Spleen (tissue), 11 donors: ENCODE measurements around the gene NUDT17. TPM values are rescaled to one million over a fixed set of nuclear protein-coding genes. Genes with fewer than 3 reads are reported as not detected.
"Not testable (repeated sequence)": the region's sequence is repeated elsewhere in the genome, so short reads cannot be mapped to it uniquely, and the experiment has no call there.

ENCODE experiments used
- DNase-seq: peaks from one replicate; pipeline ENCODE4 v3.0.0-alpha.2; 2020
- H3K27ac ChIP-seq, 8 donors: fragments of 200-600 bp; sonication (generic) in 7 of 8; 1 replicate in 4 of 8; 2 replicates in 4 of 8; pipeline versions ENCODE4 v1.5.0 to v1.8.0; 2016 to 2021; ENCODE audit warnings: inconsistent platforms in 4 of 8, mild to moderate bottlenecking in 4 of 8, moderate library complexity in 1 of 8
- H3K27me3 ChIP-seq, 7 donors: fragments of 200-600 bp; sonication (generic) in 6 of 7; replicated peaks in 1 of 7; 1 replicate in 4 of 7; 2 replicates in 3 of 7; pipeline versions ENCODE4 v1.5.0 to v1.8.0; 2016 to 2021; ENCODE audit warnings: inconsistent platforms in 3 of 7, mild to moderate bottlenecking in 1 of 7
- H3K36me3 ChIP-seq, 6 donors: fragments of 200-600 bp; sonication (generic) in 5 of 6; 1 replicate in 4 of 6; 2 replicates in 2 of 6; pipeline versions ENCODE4 v1.5.0 to v1.8.0; 2016 to 2021; ENCODE audit warnings: inconsistent platforms in 2 of 6
- H3K4me1 ChIP-seq, 6 donors: fragments of 200-600 bp; sonication (generic) in 5 of 6; 1 replicate in 3 of 6; 2 replicates in 3 of 6; pipeline versions ENCODE4 v1.5.0 to v1.8.0; 2016 to 2021; ENCODE audit warnings: inconsistent platforms in 3 of 6
- H3K4me3 ChIP-seq, 8 donors: fragments of 200-600 bp; sonication (generic) in 7 of 8; 1 replicate in 4 of 8; 2 replicates in 4 of 8; pipeline versions ENCODE4 v1.5.0 to v1.8.0; 2016 to 2021; ENCODE audit warnings: inconsistent platforms in 4 of 8, mild to moderate bottlenecking in 4 of 8, moderate library complexity in 2 of 8
- H3K9me3 ChIP-seq, 8 donors: fragments of 200-600 bp; sonication (generic) in 7 of 8; 1 replicate in 4 of 8; 2 replicates in 4 of 8; pipeline versions ENCODE4 v1.5.0 to v1.8.0; 2016 to 2021; ENCODE audit warnings: inconsistent platforms in 4 of 8
- CTCF ChIP-seq, 11 experiments: fragments of 200-600 bp in 7 of 11; fragments of 450-650 bp in 4 of 11; sonication (generic) in 4 of 11; IDR thresholded peaks in 8 of 11; conservative IDR thresholded peaks in 3 of 11; 1 replicate in 7 of 11; 2 replicates in 4 of 11; pipeline versions ENCODE4 v1.4.0 to v1.8.0; 2016 to 2021; ENCODE audit warnings: antibody characterized with exemption in 11 of 11, inconsistent platforms in 4 of 11, mild to moderate bottlenecking in 1 of 11
- POLR2A ChIP-seq, 3 donors: fragments of 450-650 bp; IDR thresholded peaks; one replicate each; pipeline ENCODE4 v1.5.1; 2017; ENCODE audit warnings: antibody characterized with exemption in 3 of 3, mild to moderate bottlenecking in 1 of 3
- POLR2AphosphoS5 ChIP-seq, 3 donors: sonication (generic); formaldehyde crosslinking; IDR thresholded peaks; one replicate each; pipeline ENCODE4 v1.5.1; 2017; ENCODE audit warnings: antibody characterized with exemption in 3 of 3
- WGBS, 5 donors: extraction: QIAGEN DNeasy Blood & Tissue Kit in 3 of 5; methylation state at CpG; one replicate each; pipeline versions ENCODE4 v1.1.5 to v1.1.7; 2013 to 2018; 5-methylcytosine and 5-hydroxymethylcytosine counted together
- intact Hi-C: fragments of 100-400 bp; cut with DNase I; formaldehyde crosslinking; loops from one replicate; pipeline ENCODE4 v1.15.0; 2023; ENCODE audit warnings: low total_unique reads
- polyA plus RNA-seq, 3 donors: library from polyadenylated mRNA; stranded (reverse); fragments of 200-250 nt; gene quantifications; one replicate each; pipeline ENCODE4 v1.2.1, GENCODE V29; 2013
- total RNA-seq, 7 donors: library from RNA; depleted of rRNA in 3 of 7; stranded (reverse); fragments of >200 nt in 3 of 7; fragmentation: NEBNext Ultra II Directional in 4 of 7; extraction: Animal tissue kit (Norgen Biotek cat#: 25700) in 4 of 7; gene quantifications; one replicate each; pipeline versions ENCODE4 v1.1.0 to v1.2.1, GENCODE V29; 2016 to 2021
- donor health status: healthy with polysubstance abuse.
- donor health status: DM: no; HTN: no; CAD: no; lungs with moderate emphysema.
- donor health status: DM: no; HTN: no; CAD: no.
- donor health status: Bipolar disorder and iron deficiency.
- donor health status: healthy.
- donor health status: DM: no; HTN: no; CAD: no.
- donor health status: DM: yes; HTN: yes; CAD: no.

The NUDT17 gene
- total and polyA plus RNA-seq, 10 donors = 4.3 to 7.5 (median 5.3) TPM

DNA sequence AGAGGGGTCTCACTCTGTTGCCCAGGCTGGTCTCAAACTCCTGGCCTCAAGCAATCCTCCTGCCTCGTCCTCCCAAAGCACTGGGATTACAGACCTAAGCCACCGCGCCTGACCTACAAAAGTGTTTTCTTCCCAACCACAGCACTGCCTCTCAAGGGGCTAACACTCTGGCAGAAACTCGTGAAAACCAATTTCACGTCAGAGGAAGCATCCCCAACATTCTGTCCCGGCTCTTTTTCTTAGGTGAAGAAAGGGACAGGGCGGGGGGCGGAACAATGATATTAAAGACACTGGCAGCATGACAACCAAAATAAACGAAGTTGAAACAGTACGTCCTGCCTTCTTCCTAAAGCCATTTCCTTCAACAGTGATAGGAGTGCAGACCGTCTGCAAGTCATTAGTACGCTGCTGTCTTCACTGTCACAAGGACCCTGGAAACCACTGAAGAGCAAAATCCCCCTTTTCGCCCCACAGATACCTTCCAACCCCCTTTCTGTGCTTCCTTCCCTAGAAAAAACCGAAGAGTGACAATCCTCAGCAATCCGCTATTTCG, 22.6 kb upstream of the NUDT17 start:
- peaks cover 10 to 50% (median 21%) of the 10 kb centered on the region in 6 donors for H3K4me1 ChIP-seq
- 0 to 28% (median 0%) methylated on average over 2 to 4 of the region's 16 CpGs; no CpG with 5 or more reads in 2 of the 5 donors for WGBS, 5 donors
- H3K9me3 ChIP-seq, intact Hi-C loops, DNase-seq, H3K27me3 ChIP-seq: not testable (repeated sequence)
- peaks cover 0 to 23% (median 18%) of the 10 kb centered on the region in 6 donors for H3K36me3 ChIP-seq
- H3K27ac ChIP-seq = peak overlapping the region in 2 of 8 donors; percentile 34 to 94
- peak overlapping the region in 2 of 8 donors; percentile 76 to 95 for H3K4me3 ChIP-seq

- peak in 2 of 3 donors; percentile 66 to 72 for TF ChIP-seq POLR2A (IDR thresholded peaks at IDR 0.05)
- peak in 2 of 11 experiments; percentile 14 to 21 for TF ChIP-seq CTCF (IDR thresholded peaks at IDR 0.05 in 8 of 11, conservative IDR thresholded peaks at IDR 0.05 in 3 of 11)
- peak; percentile 92 to 97 (median 93) for TF ChIP-seq POLR2AphosphoS5 (IDR thresholded peaks at IDR 0.05)
- peaks cover 0 to 32% (median 28%) of the 10 kb centered on the region in 6 donors for H3K36me3 ChIP-seq
- DNase-seq = peak; percentile 97
- 0 to 3% (median 0%) methylated on average over 62 to 89 of the region's 89 CpGs for WGBS, 5 donors
- no peaks in the 10 kb centered on the region for H3K27me3 ChIP-seq
- intact Hi-C loops = no loop called here
- H3K27ac ChIP-seq = peak within 1 kb of the TSS; percentile 75 to 96 (median 93)
- no peaks in the 10 kb centered on the region for H3K9me3 ChIP-seq
- peak within 1 kb of the TSS; percentile 68 to 95 (median 78) for H3K4me3 ChIP-seq
- peaks cover 10 to 51% (median 21%) of the 10 kb centered on the region in 6 donors for H3K4me1 ChIP-seq
These were observed 21.6 kb upstream of the NUDT17 start, which contains the start of the genes POLR3C and RNF115 for GRCh38 chr1:145823565-145824498. Gene POLR3C (plus strand): TSS chr1:145824200. CDS start chr1:145825777, 1,577 bp downstream. Gene RNF115 (minus strand): TSS chr1:145824095. CDS start chr1:145823873, 222 bp downstream.

DNA sequence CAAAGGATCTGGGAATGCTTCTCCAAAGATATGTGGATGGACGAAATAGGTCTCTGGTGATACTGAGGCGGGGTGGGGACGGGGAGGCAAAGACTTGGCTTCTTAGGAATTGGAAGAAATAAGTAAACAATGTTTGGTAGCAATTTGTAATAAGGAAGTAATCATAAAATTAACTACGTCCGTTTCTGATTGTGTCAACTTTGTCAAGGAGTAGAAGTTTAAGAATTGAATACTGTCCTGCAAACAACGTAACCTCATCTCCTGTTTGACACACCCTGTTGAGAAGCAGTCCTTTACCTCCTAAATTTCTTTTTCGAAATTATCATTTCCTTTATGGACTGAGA, 21.0 kb upstream of the NUDT17 start:
- TF ChIP-seq CTCF (IDR thresholded peaks at IDR 0.05 in 8 of 11, conservative IDR thresholded peaks at IDR 0.05 in 3 of 11) (no peak), POLR2AphosphoS5 (IDR thresholded peaks at IDR 0.05) (no peak), POLR2A (IDR thresholded peaks at IDR 0.05) (no peak)
- WGBS, 5 donors = 0 to 1% (median 0%) methylated on average over 7 of the region's 7 CpGs

DNA sequence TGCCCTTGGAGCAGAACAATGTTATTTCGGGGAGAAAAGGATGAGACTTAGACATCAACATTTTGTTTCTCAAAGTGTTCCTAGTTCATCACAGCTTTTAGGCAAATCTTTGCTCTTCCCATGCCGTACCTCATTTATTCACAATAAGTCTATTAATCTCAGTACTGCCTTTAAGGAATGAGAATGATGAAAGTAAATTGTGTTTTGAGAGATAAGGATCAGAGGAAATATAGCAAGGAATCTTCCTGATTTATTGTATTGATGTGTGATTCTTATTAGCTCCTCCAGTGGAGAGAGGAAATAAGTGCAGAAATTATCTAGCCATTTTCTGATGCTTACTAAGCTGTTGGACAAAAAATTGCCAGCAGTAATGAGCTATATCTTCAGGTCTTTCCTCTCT, 19.4 kb upstream of the NUDT17 start:
- no peaks in the 10 kb centered on the region for H3K9me3 ChIP-seq
- no peaks in the 10 kb centered on the region for H3K27me3 ChIP-seq
- peaks cover 10 to 45% (median 21%) of the 10 kb centered on the region in 6 donors for H3K4me1 ChIP-seq
- peaks cover 0 to 54% (median 50%) of the 10 kb centered on the region in 6 donors for H3K36me3 ChIP-seq
- WGBS, 5 donors = 91 to 100% (median 95%) methylated on average over 2 of the region's 2 CpGs
- intact Hi-C loops = no loop called here
- TF ChIP-seq CTCF (IDR thresholded peaks at IDR 0.05 in 8 of 11, conservative IDR thresholded peaks at IDR 0.05 in 3 of 11) (no peak), POLR2A (IDR thresholded peaks at IDR 0.05) (no peak), POLR2AphosphoS5 (IDR thresholded peaks at IDR 0.05) (no peak)
- no peak for DNase-seq
- no peak overlapping the region for H3K27ac ChIP-seq
- H3K4me3 ChIP-seq = peak overlapping the region in 1 of 8 donors; percentile 95

More for the DNA sequence above, 21.0 kb upstream of the NUDT17 start:
- DNase-seq = no peak
- no peaks in the 10 kb centered on the region for H3K27me3 ChIP-seq
- peak overlapping the region; percentile 75 to 96 (median 93) for H3K27ac ChIP-seq
- intact Hi-C loops = no loop called here
- H3K4me3 ChIP-seq = peak overlapping the region; percentile 68 to 95 (median 78)
- no peaks in the 10 kb centered on the region for H3K9me3 ChIP-seq
- H3K4me1 ChIP-seq = peaks cover 10 to 48% (median 21%) of the 10 kb centered on the region in 6 donors
- peaks cover 0 to 39% (median 35%) of the 10 kb centered on the region in 6 donors for H3K36me3 ChIP-seq
